GM23338 (cell line): ENCODE results near the gene APOL6.

Experiments
- CREB1 ChIP-seq: fragments of 250-450 bp; sonication (Bioruptor Pico); IDR thresholded peaks from 2 replicates; pipeline ENCODE4 v1.5.0; 2020; ENCODE audit warnings: low read depth, mild to moderate bottlenecking, moderate library complexity
- EZH2 ChIP-seq: fragments of 200-600 bp; sonication (generic); IDR thresholded peaks from one replicate; pipeline ENCODE4 v1.8.0; 2017; ENCODE audit warnings: antibody characterized with exemption, mild to moderate bottlenecking, low read depth; ENCODE audit not compliant: unreplicated experiment
- JUNB ChIP-seq: IDR thresholded peaks from one replicate; pipeline ENCODE4 v1.6.1; 2016; ENCODE audit warnings: antibody characterized with exemption; ENCODE audit not compliant: unreplicated experiment
- NANOG ChIP-seq: IDR thresholded peaks from 2 replicates; pipeline ENCODE4 v1.6.1; 2016; ENCODE audit warnings: antibody characterized with exemption, borderline replicate concordance
- POLR2AphosphoS5 ChIP-seq: IDR thresholded peaks from 2 replicates; pipeline ENCODE4 v1.6.1; 2016; ENCODE audit warnings: antibody characterized with exemption, low read depth
- STAT1 ChIP-seq: IDR thresholded peaks from one replicate; pipeline ENCODE4 v1.6.1; 2016; ENCODE audit warnings: antibody characterized with exemption; ENCODE audit not compliant: unreplicated experiment
- ZNF331 ChIP-seq: fragments of 250-450 bp; sonication (Bioruptor Pico); IDR thresholded peaks from 2 replicates; pipeline ENCODE4 v1.5.0; 2020; ENCODE audit warnings: low read depth, mild to moderate bottlenecking, moderate library complexity
- TF ChIP-seq, protein P1 (sequence below), 2 experiments: fragments of 200-600 bp in 1 of 2; sonication (generic) in 1 of 2; conservative IDR thresholded peaks; 2 replicates each; pipeline versions ENCODE4 v1.5.1 to v1.6.1; 2016 to 2017; ENCODE audit warnings: antibody characterized with exemption in 2 of 2, low read depth in 2 of 2, mild to moderate bottlenecking in 2 of 2, moderate library complexity in 1 of 2
- TF ChIP-seq, protein P2 (sequence below): IDR thresholded peaks from one replicate; pipeline ENCODE4 v1.6.1; 2018; ENCODE audit warnings: antibody characterized with exemption; ENCODE audit not compliant: unreplicated experiment

GRCh38 chr22:35703861-35704584 lies 55.8 kb downstream of the APOL6 start:
- TF ChIP-seq, protein P1, sequence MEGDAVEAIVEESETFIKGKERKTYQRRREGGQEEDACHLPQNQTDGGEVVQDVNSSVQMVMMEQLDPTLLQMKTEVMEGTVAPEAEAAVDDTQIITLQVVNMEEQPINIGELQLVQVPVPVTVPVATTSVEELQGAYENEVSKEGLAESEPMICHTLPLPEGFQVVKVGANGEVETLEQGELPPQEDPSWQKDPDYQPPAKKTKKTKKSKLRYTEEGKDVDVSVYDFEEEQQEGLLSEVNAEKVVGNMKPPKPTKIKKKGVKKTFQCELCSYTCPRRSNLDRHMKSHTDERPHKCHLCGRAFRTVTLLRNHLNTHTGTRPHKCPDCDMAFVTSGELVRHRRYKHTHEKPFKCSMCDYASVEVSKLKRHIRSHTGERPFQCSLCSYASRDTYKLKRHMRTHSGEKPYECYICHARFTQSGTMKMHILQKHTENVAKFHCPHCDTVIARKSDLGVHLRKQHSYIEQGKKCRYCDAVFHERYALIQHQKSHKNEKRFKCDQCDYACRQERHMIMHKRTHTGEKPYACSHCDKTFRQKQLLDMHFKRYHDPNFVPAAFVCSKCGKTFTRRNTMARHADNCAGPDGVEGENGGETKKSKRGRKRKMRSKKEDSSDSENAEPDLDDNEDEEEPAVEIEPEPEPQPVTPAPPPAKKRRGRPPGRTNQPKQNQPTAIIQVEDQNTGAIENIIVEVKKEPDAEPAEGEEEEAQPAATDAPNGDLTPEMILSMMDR (conservative IDR thresholded peaks at IDR 0.05; ENCODE audit: low read depth in 2 of 2), result no peak
- TF ChIP-seq POLR2AphosphoS5 (no peak), NANOG (no peak), JUNB (no peak), EZH2 (no peak), ZNF331 (CRISPR knock-in tag) (no peak), CREB1 (CRISPR knock-in tag) (no peak), STAT1 (no peak)
- TF ChIP-seq, protein P2, sequence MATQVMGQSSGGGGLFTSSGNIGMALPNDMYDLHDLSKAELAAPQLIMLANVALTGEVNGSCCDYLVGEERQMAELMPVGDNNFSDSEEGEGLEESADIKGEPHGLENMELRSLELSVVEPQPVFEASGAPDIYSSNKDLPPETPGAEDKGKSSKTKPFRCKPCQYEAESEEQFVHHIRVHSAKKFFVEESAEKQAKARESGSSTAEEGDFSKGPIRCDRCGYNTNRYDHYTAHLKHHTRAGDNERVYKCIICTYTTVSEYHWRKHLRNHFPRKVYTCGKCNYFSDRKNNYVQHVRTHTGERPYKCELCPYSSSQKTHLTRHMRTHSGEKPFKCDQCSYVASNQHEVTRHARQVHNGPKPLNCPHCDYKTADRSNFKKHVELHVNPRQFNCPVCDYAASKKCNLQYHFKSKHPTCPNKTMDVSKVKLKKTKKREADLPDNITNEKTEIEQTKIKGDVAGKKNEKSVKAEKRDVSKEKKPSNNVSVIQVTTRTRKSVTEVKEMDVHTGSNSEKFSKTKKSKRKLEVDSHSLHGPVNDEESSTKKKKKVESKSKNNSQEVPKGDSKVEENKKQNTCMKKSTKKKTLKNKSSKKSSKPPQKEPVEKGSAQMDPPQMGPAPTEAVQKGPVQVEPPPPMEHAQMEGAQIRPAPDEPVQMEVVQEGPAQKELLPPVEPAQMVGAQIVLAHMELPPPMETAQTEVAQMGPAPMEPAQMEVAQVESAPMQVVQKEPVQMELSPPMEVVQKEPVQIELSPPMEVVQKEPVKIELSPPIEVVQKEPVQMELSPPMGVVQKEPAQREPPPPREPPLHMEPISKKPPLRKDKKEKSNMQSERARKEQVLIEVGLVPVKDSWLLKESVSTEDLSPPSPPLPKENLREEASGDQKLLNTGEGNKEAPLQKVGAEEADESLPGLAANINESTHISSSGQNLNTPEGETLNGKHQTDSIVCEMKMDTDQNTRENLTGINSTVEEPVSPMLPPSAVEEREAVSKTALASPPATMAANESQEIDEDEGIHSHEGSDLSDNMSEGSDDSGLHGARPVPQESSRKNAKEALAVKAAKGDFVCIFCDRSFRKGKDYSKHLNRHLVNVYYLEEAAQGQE, result no peak
